Vagina (tissue), 2 donors: ENCODE results near the gene EIF4G1. TPM values are rescaled to one million over a fixed set of nuclear protein-coding genes. Genes with fewer than 3 reads are reported as not detected.

ENCODE experiments used
- DNase-seq, 2 donors: peaks; one replicate each; pipeline ENCODE4 v3.0.0-alpha.2; 2017; ENCODE audit errors: extremely low spot score in 2 of 2
- H3K27ac ChIP-seq: fragments of 200-600 bp; sonication (generic); one replicate; pipeline ENCODE4 v1.5.1; 2019
- H3K27me3 ChIP-seq: fragments of 200-600 bp; sonication (generic); one replicate; pipeline ENCODE4 v1.5.1; 2019
- H3K36me3 ChIP-seq, 2 donors: fragments of 200-600 bp; sonication (generic); one replicate each; pipeline ENCODE4 v1.5.1; 2017 to 2019
- H3K4me1 ChIP-seq: fragments of 200-600 bp; sonication (generic); one replicate; pipeline ENCODE4 v1.5.1; 2019
- H3K4me3 ChIP-seq, 2 donors: fragments of 200-600 bp; sonication (generic); 1 replicate in 1 of 2; 2 replicates in 1 of 2; pipeline ENCODE4 v1.5.1; 2016 to 2019
- H3K9me3 ChIP-seq: fragments of 200-600 bp; sonication (generic); one replicate; pipeline ENCODE4 v1.5.1; 2019
- CTCF ChIP-seq, 3 experiments: fragments of 450-650 bp in 2 of 3; fragments of 200-600 bp in 1 of 3; sonication (generic) in 1 of 3; IDR thresholded peaks; one replicate each; pipeline ENCODE4 v1.5.1; 2017 to 2019; ENCODE audit warnings: antibody characterized with exemption in 3 of 3, mild to moderate bottlenecking in 2 of 3, moderate library complexity in 2 of 3
- POLR2A ChIP-seq, 2 donors: fragments of 450-650 bp; IDR thresholded peaks; one replicate each; pipeline ENCODE4 v1.6.1; 2017; ENCODE audit warnings: antibody characterized with exemption in 2 of 2, mild to moderate bottlenecking in 2 of 2, moderate library complexity in 2 of 2
- POLR2AphosphoS5 ChIP-seq, 2 donors: sonication (generic); formaldehyde crosslinking; IDR thresholded peaks; one replicate each; pipeline ENCODE4 v1.9.0; 2017; ENCODE audit warnings: antibody characterized with exemption in 2 of 2, mild to moderate bottlenecking in 2 of 2, low read depth in 1 of 2; ENCODE audit not compliant: insufficient read depth in 1 of 2
- intact Hi-C: fragments of 100-400 bp; cut with DNase I; formaldehyde crosslinking; loops from one replicate; pipeline ENCODE4 v1.15.1; 2023
- total RNA-seq: library from RNA; depleted of rRNA; stranded (reverse); fragments of >200 nt; gene quantifications from one replicate; pipeline ENCODE4 v1.2.3, GENCODE V29; 2016

Gene EIF4G1
- total RNA-seq, 1 donor from 2014 or later = 207 TPM

GRCh38 chr3:184277366-184277765, 37.0 kb upstream of the EIF4G1 start:
- Histone ChIP-seq H3K9me3 (no peaks in the 10 kb centered on the region), H3K27ac (no peak overlapping the region), H3K4me1 (peaks cover 8% of the 10 kb centered on the region), H3K36me3 (no peaks in the 10 kb centered on the region), H3K27me3 (no peaks in the 10 kb centered on the region), H3K4me3 (no peak overlapping the region)
- intact Hi-C loops = no loop called here
- no peak for DNase-seq
- TF ChIP-seq POLR2AphosphoS5 (IDR thresholded peaks at IDR 0.05; ENCODE audit: insufficient read depth in 1 of 2, low read depth in 1 of 2) (no peak), CTCF (IDR thresholded peaks at IDR 0.05) (no peak), POLR2A (IDR thresholded peaks at IDR 0.05) (no peak)

GRCh38 chr3:184282941-184283340, 31.5 kb upstream of the EIF4G1 start:
- intact Hi-C loops = loop anchor here (10.0 kb wide), 1 partner anchor 232 kb away; no protein-coding TSS in a partner anchor

GRCh38 chr3:184283681-184284080, 30.7 kb upstream of the EIF4G1 start:
- intact Hi-C loops = loop anchor here (10.0 kb wide), 1 partner anchor 231 kb away; no protein-coding TSS in a partner anchor
- no peak overlapping the region for H3K27ac ChIP-seq

More at GRCh38 chr3:184282941-184283340, 31.5 kb upstream of the EIF4G1 start:
- no peak for DNase-seq
- no peaks in the 10 kb centered on the region for H3K36me3 ChIP-seq
- H3K27ac ChIP-seq = no peak overlapping the region
- no peaks in the 10 kb centered on the region for H3K9me3 ChIP-seq
- TF ChIP-seq POLR2A (IDR thresholded peaks at IDR 0.05) = no peak
- no peak for TF ChIP-seq POLR2AphosphoS5 (IDR thresholded peaks at IDR 0.05; ENCODE audit: insufficient read depth in 1 of 2, low read depth in 1 of 2)
- no peak for TF ChIP-seq CTCF (IDR thresholded peaks at IDR 0.05)
- H3K4me3 ChIP-seq = no peak overlapping the region
- H3K4me1 ChIP-seq = no peaks in the 10 kb centered on the region
- no peaks in the 10 kb centered on the region for H3K27me3 ChIP-seq

GRCh38 chr3:184284696-184285095, 29.7 kb upstream of the EIF4G1 start:
- Histone ChIP-seq H3K4me3 (no peak overlapping the region), H3K27me3 (no peaks in the 10 kb centered on the region), H3K4me1 (no peaks in the 10 kb centered on the region), H3K9me3 (no peaks in the 10 kb centered on the region), H3K36me3 (no peaks in the 10 kb centered on the region), H3K27ac (no peak overlapping the region)
- intact Hi-C loops = loop anchor here (10.0 kb wide), 1 partner anchor 230 kb away; no protein-coding TSS in a partner anchor
- DNase-seq = no peak
- TF ChIP-seq POLR2AphosphoS5 (IDR thresholded peaks at IDR 0.05; ENCODE audit: insufficient read depth in 1 of 2, low read depth in 1 of 2) (no peak), POLR2A (IDR thresholded peaks at IDR 0.05) (no peak), CTCF (IDR thresholded peaks at IDR 0.05) (no peak)

More at GRCh38 chr3:184283681-184284080, 30.7 kb upstream of the EIF4G1 start:
- H3K4me3 ChIP-seq = no peak overlapping the region
- no peaks in the 10 kb centered on the region for H3K9me3 ChIP-seq
- no peaks in the 10 kb centered on the region for H3K36me3 ChIP-seq
- H3K27me3 ChIP-seq = no peaks in the 10 kb centered on the region
- no peak for DNase-seq
- TF ChIP-seq POLR2A (IDR thresholded peaks at IDR 0.05) (no peak), CTCF (IDR thresholded peaks at IDR 0.05) (no peak), POLR2AphosphoS5 (IDR thresholded peaks at IDR 0.05; ENCODE audit: insufficient read depth in 1 of 2, low read depth in 1 of 2) (no peak)
- no peaks in the 10 kb centered on the region for H3K4me1 ChIP-seq

- Histone ChIP-seq H3K4me1 (no peaks in the 10 kb centered on the region), H3K27ac (no peak overlapping the region), H3K9me3 (no peaks in the 10 kb centered on the region), H3K4me3 (no peak overlapping the region), H3K36me3 (no peaks in the 10 kb centered on the region), H3K27me3 (no peaks in the 10 kb centered on the region)
- no peak for DNase-seq
- TF ChIP-seq POLR2A (IDR thresholded peaks at IDR 0.05) (no peak), CTCF (IDR thresholded peaks at IDR 0.05) (peak in 1 of 3 experiments; percentile 23), POLR2AphosphoS5 (IDR thresholded peaks at IDR 0.05; ENCODE audit: insufficient read depth in 1 of 2, low read depth in 1 of 2) (no peak)
- intact Hi-C loops = loop anchor here (10.0 kb wide), 1 partner anchor 225 kb away; no protein-coding TSS in a partner anchor
Measured at GRCh38 chr3:184289426-184289938, 24.9 kb upstream of the EIF4G1 start.
